Daoy (cell line): ENCODE results near the gene RAD21L1. TPM values are rescaled to one million over a fixed set of nuclear protein-coding genes. Genes with fewer than 3 reads are reported as not detected.
"Not testable (repeated sequence)": the region's sequence is repeated elsewhere in the genome, so short reads cannot be mapped to it uniquely, and the experiment has no call there.

Source experiments
- DNase-seq: peaks from one replicate; pipeline ENCODE4 v3.0.0-alpha.2; 2015; ENCODE audit warnings: low read depth
- total RNA-seq: library from RNA; depleted of rRNA; stranded (reverse); fragments of >200 nt; shearing (Covaris generic); gene quantifications from 2 replicates; pipeline ENCODE4 v1.2.3, GENCODE V29; 2014

Gene RAD21L1
- total RNA-seq, 1 experiment from 2014 or later: 0.63 TPM

DNA sequence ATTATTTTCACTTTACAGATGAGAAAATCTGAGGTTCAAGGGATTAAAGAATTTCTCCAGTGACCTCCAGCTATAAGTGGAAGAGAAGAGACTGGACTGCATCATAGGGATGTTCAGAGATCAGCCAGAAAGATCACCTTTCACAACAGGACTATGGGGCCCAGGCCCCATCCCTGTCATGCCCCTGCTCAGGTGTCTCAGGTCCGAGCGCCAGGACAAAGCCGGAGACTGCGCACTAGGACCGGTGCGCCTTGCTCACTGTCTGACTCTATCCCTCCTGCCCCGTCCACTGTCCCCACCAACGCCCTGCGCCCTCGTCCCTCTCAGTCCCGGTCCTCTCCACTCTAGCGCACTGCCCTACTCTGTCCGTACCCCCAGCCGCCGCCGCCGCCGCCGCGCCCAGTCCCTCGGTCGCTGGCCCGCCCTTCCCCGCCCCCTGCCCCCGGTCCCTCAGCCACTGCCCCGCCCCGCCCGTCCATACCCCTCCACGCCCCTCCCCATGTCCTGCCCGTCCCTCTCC lies 521 bp upstream of the RAD21L1 start:
- DNase-seq: no peak

DNA sequence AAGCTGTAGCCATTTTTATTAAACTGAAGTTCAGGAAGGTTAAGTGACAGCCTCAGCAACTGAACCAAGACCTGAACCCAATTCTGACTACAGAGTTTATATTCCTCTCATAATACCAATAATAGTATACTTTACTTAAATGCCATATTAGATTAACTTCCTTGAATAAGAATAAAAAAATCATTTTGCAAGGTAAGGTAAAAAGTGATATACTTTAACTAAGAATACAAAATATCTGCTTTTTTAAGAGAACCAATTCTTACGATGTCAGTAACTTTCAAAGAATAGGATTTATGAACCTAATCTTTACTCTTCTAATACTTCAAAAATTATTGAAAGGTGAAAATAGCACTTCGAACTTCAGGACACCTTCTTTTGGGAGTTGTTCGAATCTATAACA lies 3.7 kb downstream of the RAD21L1 start:
- no peak for DNase-seq

GRCh38 chr20:1232286-1233111 lies 6.7 kb downstream of the RAD21L1 start:
- DNase-seq: no peak

DNA sequence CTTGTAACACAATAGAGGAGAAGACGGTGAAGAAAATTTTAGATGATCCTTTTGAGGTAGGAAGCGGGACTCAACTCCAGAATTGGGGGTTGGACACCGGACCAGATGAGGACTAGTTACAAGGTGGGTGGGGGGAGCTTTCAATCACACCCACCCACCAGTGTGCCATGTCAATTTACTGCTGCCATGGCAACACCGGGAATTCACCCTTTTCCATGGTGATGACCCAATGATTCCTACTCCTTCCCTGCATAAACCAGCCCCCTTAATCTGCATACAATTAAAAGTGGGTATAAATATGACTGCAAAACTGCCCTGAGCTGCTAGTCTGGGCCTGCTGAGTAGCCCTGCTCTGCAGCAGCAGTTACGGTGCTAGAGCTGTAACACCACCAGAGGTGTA lies 14.7 kb downstream of the RAD21L1 start:
- no peak for DNase-seq

- DNase-seq: no peak
Measured at GRCh38 chr20:1241456-1241855, 15.6 kb downstream of the RAD21L1 start.

- DNase-seq: no peak
Measured at GRCh38 chr20:1242099-1242498, 16.3 kb downstream of the RAD21L1 start.

DNA sequence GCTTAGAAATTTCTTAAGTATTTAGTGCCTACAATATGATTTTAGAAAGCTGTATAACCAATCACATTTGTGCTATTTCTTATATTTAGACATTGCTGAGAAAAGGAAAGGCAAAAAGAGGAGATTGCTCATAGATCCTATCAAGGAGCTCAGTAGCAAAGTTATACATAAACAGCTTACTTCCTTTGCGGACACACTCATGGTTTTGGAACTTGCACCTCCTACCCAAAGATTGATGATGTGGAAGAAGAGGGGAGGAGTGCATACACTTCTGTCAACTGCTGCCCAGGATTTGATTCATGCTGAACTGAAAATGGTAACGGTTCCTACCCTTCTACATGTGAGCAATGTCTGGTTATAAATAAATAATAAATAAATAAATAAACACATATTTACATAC lies 16.7 kb downstream of the RAD21L1 start:
- DNase-seq: peak; percentile 86

DNA sequence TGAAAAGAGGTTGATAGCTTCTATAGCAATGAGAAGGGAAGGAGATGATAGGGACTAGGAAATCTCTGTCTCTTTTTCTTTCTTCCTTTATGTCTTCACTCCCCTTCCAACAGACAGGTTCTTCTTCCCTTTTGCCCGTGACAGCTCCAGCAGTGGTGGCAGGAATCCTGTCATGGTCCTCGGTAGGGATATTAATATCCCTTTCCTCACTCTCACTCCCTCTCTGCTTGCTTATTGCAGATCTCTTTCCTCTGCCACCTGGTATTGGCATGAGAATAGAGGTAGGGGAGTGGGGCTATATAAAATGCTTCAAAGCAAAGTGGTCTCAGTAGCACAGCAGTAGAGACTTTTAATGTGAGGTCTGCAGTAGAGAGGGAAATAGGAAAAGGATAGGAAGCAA lies 19.7 kb downstream of the RAD21L1 start:
- no peak for DNase-seq

GRCh38 chr20:1247689-1248088 lies 21.8 kb downstream of the RAD21L1 start:
- DNase-seq: no peak

- DNase-seq: not testable (repeated sequence)
Measured at GRCh38 chr20:1250282-1250681, 24.4 kb downstream of the RAD21L1 start.

- no peak for DNase-seq
Measured at GRCh38 chr20:1252416-1252815, 26.6 kb downstream of the RAD21L1 start.

DNA sequence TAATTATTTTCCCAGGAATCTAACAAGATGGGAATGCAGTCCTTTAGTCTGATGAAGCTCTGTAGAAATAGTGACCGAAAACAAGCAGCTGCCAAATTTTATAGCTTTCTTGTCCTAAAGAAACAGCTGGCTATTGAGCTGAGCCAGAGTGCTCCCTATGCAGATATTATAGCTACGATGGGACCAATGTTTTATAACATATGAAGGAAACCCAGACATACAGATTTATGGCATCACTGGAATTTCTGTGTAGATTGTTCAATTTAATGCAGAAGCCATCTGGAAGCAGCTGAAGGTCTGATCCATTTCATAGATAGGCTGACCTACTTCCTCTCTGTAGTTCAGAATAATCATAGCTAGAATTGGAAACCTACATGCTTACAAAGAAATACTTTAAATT lies 28.4 kb downstream of the RAD21L1 start:
- no peak for DNase-seq

DNA sequence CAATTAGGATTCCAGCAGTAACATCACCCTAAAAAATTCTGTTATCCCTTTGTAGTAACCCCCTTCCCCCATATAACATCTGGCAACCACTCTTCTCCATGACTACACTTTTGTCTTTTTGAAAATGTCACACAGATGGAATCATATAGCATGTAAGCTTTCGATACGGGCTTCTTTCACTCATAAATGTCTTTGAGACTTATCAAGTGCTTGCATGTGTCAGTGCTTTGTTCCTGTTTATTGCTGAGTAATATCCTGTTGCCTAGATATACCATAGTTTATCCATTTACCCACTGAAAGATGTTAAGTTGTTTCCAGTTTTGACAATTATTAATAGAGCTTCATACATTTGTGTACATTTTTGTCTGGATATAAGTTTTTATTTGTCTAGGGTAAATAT lies 29.8 kb downstream of the RAD21L1 start:
- DNase-seq: no peak

DNA sequence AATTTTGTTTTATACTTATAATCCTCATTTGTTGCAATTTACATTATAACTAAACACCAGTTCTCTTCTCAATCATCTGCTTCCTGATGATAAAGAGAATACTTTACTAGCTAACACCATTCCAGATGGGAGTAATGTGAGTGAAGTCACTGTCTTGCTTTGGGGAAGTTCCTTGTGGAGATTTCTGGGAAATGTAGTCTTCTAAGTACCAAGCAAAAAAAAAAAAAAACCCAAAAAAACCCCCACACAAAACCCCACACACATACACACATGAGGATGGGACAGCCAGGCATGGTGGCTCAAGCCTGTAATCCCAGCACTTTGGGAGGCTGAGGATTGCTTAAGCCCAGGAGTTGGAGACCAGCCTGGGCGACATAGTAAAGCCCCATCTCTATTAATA lies 38.0 kb downstream of the RAD21L1 start:
- DNase-seq: no peak

GRCh38 chr20:1264727-1265126 lies 38.9 kb downstream of the RAD21L1 start:
- no peak for DNase-seq

DNA sequence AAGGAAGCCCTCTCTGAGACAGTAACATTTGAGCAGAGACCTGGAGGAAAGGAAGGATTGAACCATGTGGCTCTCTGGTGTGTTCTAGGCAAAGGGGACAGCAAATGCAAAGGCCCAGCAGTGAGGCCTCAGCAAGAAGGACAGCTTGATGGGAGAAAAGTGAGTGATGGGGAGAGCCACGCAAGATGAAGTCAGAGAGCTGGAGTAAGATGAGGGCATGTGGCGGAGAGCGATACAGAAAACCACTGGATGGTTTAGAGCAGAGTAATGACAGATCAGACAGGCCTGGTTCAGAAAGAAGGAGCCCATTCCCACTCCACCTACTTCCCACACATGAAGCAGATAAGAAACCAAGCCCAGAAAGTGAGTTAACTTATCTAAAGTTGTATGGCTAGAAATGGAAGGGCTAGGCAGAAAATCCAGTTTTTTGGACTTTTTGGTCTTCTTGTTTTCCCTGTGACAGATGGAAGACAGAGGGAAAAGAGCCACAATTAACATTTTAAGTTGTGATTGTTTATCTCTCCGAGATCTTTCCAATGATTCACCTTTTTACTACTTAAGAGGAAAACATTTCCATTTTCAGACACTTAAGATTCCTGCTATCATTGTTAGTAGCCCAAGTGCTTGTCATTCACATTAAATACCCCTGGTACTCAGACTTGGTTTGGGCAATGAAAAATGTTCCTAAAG lies 39.5 kb downstream of the RAD21L1 start:
- no peak for DNase-seq

DNA sequence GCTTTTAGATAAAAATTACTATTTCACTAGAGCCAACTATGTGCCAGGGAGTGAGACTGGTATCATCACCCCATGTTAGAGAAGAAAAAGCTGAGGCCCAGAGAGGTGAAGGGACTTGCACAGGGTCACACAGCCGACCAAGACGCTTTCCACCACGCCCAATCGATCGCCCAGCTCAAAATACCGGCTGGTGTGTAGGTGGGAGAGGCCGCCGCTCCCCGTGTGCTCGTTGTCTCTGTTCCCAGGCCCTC lies 40.0 kb downstream of the RAD21L1 start:
- DNase-seq: no peak

GRCh38 chr20:1266167-1266973 lies 40.5 kb downstream of the RAD21L1 start, which contains the start of gene SNPH:
Gene SNPH, plus strand, starts transcription at chr20:1266294. Its CDS starts 29,946 bp downstream, at chr20:1296240.
- peak; percentile 75 for DNase-seq

DNA sequence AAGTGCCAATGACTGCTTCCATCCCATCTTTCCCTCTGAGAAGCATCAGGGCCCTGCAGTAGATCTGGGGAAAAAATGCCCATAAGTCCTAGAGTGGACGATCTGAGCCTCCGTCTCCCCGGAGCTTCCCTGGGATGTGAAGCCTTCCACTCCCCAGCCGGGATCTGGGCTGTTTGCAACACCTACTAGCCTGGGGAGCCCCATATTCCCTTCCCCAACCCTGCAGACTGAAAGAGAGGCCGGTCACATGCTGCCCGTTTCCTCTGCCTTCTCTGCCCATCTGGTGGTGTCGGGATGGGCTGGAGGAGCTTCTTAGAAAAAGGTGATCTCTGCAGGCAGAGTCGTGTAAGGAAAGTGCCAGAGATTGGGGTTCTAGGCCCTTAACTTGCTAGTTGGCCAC lies 41.3 kb downstream of the RAD21L1 start:
- no peak for DNase-seq

DNA sequence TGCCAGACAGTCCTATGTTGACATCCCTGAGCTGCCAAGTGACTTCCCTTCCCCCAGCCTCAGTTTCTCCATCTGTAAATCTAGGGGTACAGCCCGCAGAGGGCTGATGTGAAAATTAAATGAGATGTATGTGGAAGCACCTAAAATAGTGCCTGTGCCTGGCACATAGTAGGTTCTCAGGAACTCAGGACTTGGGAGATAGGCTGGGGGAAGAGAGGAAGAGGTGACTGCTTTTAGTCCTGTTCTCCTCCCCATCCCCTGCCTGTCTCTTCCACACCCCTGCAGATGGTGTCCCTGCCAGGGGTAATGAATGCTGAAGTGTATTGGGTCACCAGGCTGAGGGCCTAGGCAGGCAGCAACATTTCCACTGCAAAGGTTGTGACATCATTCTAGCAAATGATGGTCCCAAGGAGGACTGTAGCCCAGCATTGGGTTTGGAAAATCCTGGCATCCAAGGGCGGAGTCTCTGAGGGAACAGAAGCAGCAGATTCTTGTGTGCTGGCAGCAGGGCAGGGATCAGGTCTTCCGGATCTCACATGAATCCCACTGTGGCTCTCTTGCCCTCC lies 42.0 kb downstream of the RAD21L1 start:
- no peak for DNase-seq

DNA sequence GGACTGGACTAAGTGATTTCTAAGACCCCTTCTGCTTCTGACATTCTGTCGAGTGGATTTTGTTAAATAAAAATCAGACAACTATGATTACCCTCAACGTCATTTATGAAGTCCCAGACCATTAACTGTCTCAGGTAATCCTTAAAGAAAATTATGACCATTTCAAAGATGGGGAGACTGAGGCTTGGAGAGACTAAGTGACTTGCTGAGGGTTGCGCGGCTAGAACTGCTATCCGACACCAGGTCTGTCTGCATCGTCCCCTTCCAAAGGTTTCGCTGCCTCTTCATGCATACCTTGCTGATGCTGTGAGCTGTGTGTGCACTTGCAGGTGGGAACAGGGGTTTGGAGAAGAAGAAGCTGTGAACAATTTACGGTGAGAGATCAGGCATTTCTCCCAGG lies 43.4 kb downstream of the RAD21L1 start:
- DNase-seq: no peak

DNA sequence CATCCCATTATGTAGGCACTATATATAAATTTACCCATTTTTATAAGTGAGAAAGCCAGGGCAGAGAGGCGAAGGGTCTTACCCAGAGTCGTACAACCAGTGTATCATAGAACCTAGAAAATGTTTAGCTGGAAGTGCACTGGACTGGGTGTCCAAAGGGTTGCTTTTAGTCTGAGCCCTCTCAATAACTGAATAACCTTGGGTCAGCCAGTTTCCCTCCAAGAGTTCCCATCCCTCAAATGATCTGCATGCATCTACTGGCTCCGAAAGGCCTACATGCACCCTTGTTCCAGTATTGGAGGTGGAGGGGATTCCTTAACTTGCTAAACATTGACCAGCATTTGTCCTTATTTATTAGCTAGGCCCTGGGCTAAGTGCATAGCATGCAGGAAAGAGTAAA lies 44.0 kb downstream of the RAD21L1 start:
- DNase-seq: no peak
